ENCODE data around the gene MRTFB. TPM values are rescaled to one million over a fixed set of nuclear protein-coding genes. Genes with fewer than 3 reads are reported as not detected.

The MRTFB gene
- total and polyA plus RNA-seq, 2 donors (not counting 3 experiments of a cell fraction or from before 2014, with no cell fraction given): 19.6 to 49.5 TPM

DNA sequence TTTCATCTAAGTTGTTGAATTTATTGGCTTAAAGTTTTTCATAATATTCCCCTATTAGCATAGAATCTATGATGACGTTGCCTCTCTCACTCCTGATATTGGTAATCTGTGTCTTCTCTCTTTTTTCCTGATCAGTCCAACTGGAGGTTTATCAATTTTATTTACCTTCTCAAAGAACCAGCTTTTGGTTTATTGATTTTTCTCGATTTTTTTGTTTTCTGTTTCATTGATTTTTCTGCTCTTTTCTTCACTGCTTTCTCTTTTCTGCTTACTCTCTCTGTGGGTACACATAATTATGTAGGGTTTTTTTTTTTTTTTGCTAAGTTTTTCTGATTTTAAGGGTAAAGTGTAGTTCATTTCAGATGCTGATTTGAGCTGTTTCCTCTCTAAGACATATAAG, 29.7 kb downstream of the MRTFB start:
- FAIRE-seq (no peak), DNase-seq (ENCODE audit: low read depth, low spot score) (no peak)
- Histone ChIP-seq H3K9me1 (replicated peaks; ENCODE audit: control insufficient read depth, extremely low read depth, insufficient read depth, low read length) (no peaks in the 10 kb centered on the region), H3K27me3 (ENCODE audit: control insufficient read depth in 2 of 2, insufficient read depth in 2 of 2, low read length in 2 of 2) (no peaks in the 10 kb centered on the region), H4K20me1 (replicated peaks; ENCODE audit: control insufficient read depth, extremely low read depth, insufficient read depth, low read length) (peaks cover 17% of the 10 kb centered on the region), H3K27ac (ENCODE audit: insufficient read depth, low read depth, low read length) (no peak overlapping the region), H2AFZ (ENCODE audit: low read depth, low read length) (no peak overlapping the region), H3K9ac (replicated peaks; ENCODE audit: extremely low read depth, insufficient read depth, low read length) (no peak overlapping the region), H3K79me2 (ENCODE audit: control insufficient read depth, insufficient read depth, low read length) (peaks cover 22% of the 10 kb centered on the region), H3K9me3 (replicated peaks; ENCODE audit: control insufficient read depth, insufficient read depth, low read length) (no peaks in the 10 kb centered on the region), H3K4me3 (replicated peaks in 1 of 3; ENCODE audit: insufficient read depth in 1 of 3, low read depth in 1 of 3, low read length in 3 of 3) (no peak overlapping the region), H3K4me1 (ENCODE audit: control insufficient read depth, extremely low read depth, insufficient read depth, low read length) (peaks cover 12% of the 10 kb centered on the region), H3K36me3 (ENCODE audit: control insufficient read depth in 2 of 2, extremely low read depth in 1 of 2, insufficient read depth in 2 of 2, low read length in 2 of 2) (no peaks in the 10 kb centered on the region), H3K4me2 (ENCODE audit: insufficient read depth, low read length) (no peak overlapping the region)
- dilution Hi-C loops (cut with MboI; ENCODE audit: extremely low pct_ligation_motif_present, low sequenced_read_pairs): no loop called here
- intact Hi-C loops (cut with micrococcal nuclease): no loop called here
- no TSS peak for BruUV-seq (replicated peaks)
- CTCF ChIA-PET: interaction anchor here (0.7 to 1.8 kb wide), 2 partner anchors 95 to 178 kb away, joined by 3 to 6 read pairs; no protein-coding TSS in a partner anchor
- POLR2A ChIA-PET: no interaction called here
- TF ChIP-seq FOS (IDR thresholded peaks at IDR 0.05; ENCODE audit: borderline replicate concordance, insufficient read depth, low read length) (no peak), MYC (IDR thresholded peaks at IDR 0.05; ENCODE audit: low read depth, low read length) (no peak), EZH2 (IDR thresholded peaks at IDR 0.05; ENCODE audit: borderline replicate concordance, low read depth, low read length, severe bottlenecking) (no peak), JUN (IDR thresholded peaks at IDR 0.05; ENCODE audit: borderline replicate concordance, insufficient read depth, insufficient read length, low read depth) (no peak), CTCF (IDR thresholded peaks at IDR 0.05; ENCODE audit: extremely low read depth in 1 of 2, insufficient read depth in 1 of 2, low read depth in 1 of 2, low read length in 2 of 2) (no peak), GATA2 (IDR thresholded peaks at IDR 0.05; ENCODE audit: insufficient read depth, insufficient read length, low read depth, low read length) (no peak), POLR2A (IDR thresholded peaks at IDR 0.05; ENCODE audit: low read depth, low read length) (no peak), POLR2AphosphoS5 (IDR thresholded peaks at IDR 0.05; ENCODE audit: insufficient read depth, low read depth, low read length) (no peak)
- TF ChIP-seq, protein P1, sequence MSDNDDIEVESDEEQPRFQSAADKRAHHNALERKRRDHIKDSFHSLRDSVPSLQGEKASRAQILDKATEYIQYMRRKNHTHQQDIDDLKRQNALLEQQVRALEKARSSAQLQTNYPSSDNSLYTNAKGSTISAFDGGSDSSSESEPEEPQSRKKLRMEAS (IDR thresholded peaks at IDR 0.05; ENCODE audit: insufficient read depth, insufficient read length): no peak

All from endothelial cell of umbilical vein (primary cell).